ENCODE results near the gene FBXL13.
"Not testable (repeated sequence)": the region's sequence is repeated elsewhere in the genome, so short reads cannot be mapped to it uniquely, and the experiment has no call there.

FBXL13 gene

GRCh38 chr7:102983602-102984001 is 91.0 kb downstream of the FBXL13 start:
- no peak for DNase-seq (ENCODE audit: low read depth in 2 of 2)

DNA sequence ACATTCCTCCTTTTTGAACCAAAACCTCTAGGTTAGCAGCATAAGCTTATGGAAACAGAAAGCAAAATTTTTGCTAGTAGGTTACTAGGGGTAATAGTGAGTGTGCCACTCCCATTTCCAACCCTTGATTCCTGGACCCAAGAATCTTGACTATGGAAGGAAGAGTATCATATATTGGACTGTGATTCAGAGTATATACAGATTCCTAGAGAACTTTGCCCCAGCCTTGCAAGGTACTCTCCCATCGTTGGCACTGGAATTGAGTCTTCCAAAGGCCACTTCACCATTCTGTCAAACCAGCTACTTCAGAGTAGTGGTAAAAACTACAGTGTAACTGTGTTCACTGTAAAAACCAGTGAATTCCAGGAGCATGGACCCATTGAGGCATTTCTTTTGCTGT is 92.4 kb downstream of the FBXL13 start:
- no peak for DNase-seq (ENCODE audit: low read depth in 2 of 2)

- no peak for DNase-seq (ENCODE audit: low read depth in 2 of 2)
Observed at GRCh38 chr7:102981451-102981850, 93.1 kb downstream of the FBXL13 start.

DNA sequence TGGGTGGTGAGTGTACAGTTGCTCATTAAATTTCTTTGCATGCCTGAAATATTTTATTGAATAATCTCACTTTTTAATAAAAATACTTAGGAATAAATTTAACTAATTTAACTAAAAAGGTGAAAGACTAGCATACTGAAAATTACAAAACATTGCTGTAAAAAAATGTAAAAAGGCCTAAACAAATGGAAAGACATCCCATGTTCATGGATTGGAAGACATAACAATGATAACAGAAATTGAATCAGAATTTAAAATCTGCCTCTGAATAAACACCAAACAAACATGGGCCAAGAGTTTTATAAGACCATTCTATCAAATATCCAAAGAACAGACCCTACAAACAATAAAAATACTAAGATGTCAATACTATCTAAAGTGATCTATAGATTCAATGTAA is 94.9 kb downstream of the FBXL13 start:
- no peak for DNase-seq (ENCODE audit: low read depth in 2 of 2)

GRCh38 chr7:102978284-102978683 is 96.3 kb downstream of the FBXL13 start:
- DNase-seq (ENCODE audit: low read depth in 2 of 2): no peak

DNA sequence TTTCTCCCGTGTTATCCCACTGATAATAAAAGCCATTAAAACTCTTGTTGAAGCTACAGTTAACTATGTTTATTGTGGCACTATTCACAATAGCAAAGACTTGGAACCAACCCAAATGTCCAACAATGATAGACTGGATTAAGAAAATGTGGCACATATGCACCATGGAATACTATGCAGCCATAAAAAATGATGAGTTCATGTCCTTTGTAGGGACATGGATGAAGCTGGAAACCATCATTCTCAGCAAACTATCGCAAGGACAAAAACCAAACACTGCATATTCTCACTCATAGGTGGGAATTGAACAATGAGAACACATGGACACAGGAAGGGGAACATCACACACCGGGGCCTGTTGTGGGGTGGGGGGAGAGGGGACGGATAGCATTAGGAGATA is 97.0 kb downstream of the FBXL13 start:
- DNase-seq (ENCODE audit: low read depth in 2 of 2): not testable (repeated sequence)

- no peak for DNase-seq (ENCODE audit: low read depth in 2 of 2)
Observed at GRCh38 chr7:102976493-102976892, 98.1 kb downstream of the FBXL13 start.

DNA sequence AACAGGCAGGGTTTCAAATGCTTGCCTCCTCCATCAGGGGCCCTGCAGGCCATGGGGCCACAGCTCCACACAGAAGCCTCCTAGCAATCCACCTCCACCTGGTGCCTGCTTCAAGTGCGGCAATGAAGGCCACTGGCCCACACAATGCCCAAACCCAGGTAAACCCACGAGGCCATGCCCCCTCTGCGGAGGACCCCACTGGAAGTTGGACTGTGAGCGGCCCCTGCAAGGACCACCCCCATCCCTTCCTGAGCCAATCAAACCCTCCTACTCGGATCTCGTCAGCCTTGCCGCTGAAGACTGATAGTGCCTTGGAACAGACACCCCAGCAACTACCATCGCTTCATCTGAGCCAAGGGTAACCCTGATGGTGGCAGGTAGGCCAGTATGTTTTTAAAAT is 98.7 kb downstream of the FBXL13 start:
- DNase-seq (ENCODE audit: low read depth in 2 of 2): no peak

DNA sequence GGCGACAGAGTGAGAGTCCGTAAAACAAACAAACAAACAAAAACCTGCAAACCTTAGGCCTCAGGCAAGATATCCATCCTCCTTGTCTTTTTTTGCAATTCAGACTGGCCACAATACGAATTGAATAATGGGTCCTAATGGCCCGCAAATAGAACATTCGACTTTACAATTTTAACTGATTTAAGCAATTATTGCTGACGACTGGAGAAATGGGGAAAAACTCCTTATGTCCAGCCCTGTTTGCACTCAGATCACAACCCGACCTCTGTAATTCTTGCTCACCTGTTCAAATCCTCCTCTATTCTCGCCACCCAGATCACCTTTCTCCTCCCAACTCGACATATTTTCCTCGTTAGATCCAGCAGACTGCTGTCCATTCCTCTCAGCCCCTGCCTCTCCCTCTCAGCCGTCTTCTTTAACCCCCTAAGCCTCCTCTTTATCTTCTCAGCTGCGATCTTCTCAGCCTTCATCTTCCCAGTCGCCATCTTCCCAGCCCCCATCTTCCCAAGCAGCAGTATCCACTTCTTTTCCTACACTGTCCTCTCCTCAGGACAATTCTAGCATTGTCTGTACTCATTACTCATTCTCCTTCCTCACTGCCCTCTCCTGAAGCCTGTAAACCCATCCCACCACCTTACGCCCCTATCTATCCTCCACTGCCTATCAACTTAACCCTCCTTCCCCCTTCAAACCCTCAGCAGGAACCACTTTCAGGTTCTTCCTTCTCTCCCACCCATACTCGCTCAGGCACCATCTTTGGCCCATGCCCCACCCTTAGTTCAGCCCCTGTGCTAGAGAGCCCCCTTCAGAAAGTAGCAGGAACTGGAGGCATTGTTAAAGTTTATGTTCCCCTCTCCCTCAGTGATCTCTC is 100.0 kb downstream of the FBXL13 start:
- no peak for DNase-seq (ENCODE audit: low read depth in 2 of 2)

DNA sequence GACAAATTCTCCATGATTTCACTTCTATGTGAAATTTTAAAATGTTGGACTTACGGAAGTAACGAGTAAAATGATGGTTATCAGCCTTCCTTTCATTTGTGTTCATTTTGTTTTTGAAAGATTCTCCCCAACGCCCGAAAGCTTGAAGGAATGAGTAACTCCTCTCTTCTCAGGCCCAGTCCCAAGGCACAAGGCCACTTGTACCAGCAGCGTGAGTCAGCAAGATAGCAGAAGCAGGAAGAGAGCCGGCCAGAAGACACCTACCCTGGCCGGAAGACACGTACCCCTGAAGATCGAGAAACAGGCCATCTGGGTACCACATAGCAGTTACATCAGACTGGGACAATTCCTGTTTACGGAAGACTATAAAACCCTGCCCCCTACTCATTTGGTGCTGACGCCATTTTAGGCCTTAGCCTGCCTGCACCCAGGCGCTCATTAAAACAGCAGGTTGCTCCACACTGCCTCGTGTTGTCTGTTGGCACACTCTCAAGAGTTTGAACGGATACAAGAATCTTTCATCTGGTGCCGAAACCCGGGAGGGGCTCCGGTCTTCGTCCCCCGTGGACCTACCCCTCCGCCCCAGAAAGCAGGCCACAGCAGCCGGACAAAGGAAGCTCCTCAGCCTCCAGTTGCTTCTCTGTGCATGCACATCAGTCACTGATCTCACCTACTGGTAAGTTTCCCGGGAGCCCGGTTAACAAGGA is 101.3 kb downstream of the FBXL13 start:
- DNase-seq (ENCODE audit: low read depth in 2 of 2): no peak

DNA sequence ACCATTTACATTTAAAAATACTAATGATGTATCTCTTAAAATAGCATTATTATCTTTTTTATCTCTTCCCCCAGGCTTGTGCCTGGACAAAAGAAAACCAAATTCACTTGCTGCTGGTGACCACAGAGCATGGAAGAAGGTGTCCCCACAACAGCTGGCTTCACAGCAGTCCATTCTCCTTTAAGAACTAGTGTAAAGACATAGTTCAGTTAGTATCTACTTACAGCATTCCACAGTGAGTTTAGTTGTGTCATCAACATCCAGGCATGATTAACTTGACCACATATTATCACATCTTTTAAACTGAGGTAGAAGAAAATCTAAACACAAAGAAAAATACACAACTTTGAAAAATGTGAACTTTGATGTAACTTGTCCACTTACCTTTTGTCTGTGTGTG is 106.8 kb downstream of the FBXL13 start:
- DNase-seq (ENCODE audit: low read depth in 2 of 2): no peak

- no peak for DNase-seq (ENCODE audit: low read depth in 2 of 2)
Observed at GRCh38 chr7:102966465-102966864, 108.1 kb downstream of the FBXL13 start.

DNA sequence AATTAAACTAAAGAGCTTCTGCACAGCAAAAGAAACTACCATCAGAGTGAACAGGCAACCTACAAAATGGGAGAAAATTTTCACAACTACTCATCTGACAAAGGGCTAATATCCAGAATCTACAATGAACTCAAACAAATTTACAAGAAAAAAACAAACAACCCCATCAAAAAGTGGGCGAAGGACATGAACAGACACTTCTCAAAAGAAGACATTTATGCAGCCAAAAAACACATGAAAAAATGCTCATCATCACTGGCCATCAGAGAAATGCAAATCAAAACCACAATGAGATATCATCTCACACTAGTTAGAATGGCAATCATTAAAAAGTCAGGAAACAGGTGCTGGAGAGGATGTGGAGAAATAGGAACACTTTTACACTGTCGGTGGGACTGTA is 112.6 kb downstream of the FBXL13 start:
- not testable (repeated sequence) for DNase-seq (ENCODE audit: low read depth in 2 of 2)

DNA sequence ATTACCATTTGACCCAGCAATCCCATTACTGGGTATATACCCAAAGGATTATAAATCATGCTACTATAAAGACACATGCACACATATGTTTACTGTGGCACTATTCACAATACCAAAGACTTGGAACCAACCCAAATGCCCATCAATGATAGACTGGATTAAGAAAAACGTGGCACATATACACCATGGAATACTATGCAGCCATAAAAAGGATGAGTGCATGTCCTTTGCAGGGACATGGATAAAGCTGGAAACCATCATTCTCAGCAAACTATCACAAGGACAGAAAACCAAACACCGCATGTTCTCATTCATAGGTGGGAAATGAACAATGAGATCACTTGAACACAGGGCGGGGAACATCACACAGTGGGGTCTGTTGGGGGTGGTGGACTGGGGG is 116.6 kb downstream of the FBXL13 start:
- DNase-seq (ENCODE audit: low read depth in 2 of 2): not testable (repeated sequence)

DNA sequence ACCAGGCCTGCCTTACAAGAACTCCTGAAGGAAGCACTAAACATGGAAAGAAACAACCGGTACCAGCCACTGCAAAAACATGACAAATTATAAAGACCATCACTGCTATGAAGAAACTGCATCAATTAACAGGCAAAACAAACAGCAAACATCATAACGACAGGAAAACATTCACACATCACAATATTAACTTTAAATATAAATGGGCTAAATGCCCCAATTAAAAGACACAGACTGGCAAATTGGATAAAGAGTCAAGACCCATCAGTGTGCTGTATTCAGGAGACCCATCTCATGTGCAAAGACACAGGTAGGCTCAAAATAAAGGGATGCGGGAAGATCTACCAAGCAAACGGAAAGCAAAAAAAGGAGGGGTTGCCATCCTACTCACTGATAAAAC is 120.2 kb downstream of the FBXL13 start:
- not testable (repeated sequence) for DNase-seq (ENCODE audit: low read depth in 2 of 2)

DNA sequence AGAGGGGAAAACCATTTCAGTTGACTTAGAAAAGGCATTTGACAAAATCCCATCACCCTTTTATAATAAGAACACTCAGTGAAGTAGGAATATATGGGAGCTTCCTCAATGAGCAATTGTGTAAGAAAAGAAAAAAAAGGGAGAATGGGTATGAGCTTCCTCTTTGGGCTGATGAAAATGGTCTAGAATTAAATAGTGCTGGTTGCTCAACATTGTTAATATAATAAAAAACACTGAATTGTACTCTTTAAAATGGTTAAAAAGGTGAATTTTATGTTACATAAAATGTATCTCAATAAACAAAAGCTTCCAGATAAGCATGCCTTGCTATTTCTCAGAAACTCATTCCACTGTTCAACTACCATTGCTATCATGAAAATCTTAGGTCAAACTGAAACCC is 121.2 kb downstream of the FBXL13 start:
- DNase-seq (ENCODE audit: low read depth in 2 of 2): no peak

- no peak for DNase-seq (ENCODE audit: low read depth in 2 of 2)
Observed at GRCh38 chr7:102951839-102952238, 122.8 kb downstream of the FBXL13 start.

DNA sequence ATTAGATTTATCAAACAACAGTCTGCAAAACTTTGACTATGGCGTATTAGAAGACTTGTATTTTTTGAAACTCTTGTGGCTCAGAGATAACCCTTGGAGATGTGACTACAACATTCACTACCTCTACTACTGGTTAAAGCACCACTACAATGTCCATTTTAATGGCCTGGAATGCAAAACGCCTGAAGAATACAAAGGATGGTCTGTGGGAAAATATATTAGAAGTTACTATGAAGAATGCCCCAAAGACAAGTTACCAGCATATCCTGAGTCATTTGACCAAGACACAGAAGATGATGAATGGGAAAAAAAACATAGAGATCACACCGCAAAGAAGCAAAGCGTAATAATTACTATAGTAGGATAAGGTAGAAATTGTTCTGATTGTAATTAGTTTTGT is 130.4 kb downstream of the FBXL13 start:
- no peak for DNase-seq (ENCODE audit: low read depth in 2 of 2)

DNA sequence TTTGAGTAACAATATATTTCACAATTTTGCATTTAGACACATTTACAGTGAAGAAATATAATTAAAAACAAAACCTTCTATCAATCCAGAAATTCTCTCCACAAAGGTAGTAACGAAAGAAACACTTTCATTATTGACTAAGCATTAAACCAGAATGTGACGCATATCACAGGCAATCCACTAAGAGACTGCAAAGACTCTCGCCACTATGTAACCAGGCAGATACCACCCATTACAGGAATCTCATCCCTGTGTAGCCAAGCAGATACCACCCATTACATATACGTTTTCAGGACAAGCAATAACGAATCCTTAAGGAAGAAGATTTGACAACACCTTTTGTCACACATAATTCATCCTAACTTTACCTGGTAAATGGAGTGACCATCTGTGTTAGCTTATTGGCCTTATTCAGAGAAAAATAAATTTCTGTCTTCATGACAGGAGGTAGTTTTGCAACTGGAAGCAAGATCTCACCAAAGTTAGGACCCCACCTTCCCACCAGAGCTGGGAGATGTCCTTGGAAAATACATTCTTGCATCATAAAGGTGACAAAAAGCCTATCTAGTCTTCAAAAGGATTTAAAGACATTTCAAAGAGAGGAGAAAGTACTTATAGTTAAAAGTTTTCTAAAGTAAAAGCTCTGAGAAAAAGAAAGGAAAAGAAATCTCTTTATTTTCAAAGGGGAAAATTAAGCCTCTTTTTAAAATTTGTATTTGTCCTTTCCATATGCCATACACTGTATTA is 131.0 kb downstream of the FBXL13 start:
- no peak for DNase-seq (ENCODE audit: low read depth in 2 of 2)

GRCh38 chr7:102942868-102943267 is 131.7 kb downstream of the FBXL13 start:
- DNase-seq (ENCODE audit: low read depth in 2 of 2): no peak

GRCh38 chr7:102942181-102942866 is 132.3 kb downstream of the FBXL13 start:
- DNase-seq (ENCODE audit: low read depth in 2 of 2): no peak

DNA sequence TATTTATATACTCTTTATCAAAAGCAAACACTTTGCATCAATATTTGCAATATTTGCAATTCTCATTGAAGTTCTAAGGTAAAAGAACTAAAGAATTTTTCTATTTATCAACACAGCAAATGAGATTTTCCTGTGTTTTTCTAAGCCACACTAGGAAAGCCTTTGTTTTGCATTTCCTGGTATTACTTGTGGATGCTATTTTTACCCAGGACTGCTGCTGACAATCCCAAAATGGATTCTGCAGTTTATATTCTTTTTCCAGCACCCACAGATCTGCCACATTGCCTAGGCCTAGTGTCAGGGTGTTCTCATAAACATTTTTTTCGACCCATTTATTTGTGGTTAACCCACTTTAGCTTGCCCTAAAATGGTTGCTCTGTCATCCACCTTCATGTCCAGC is 135.9 kb downstream of the FBXL13 start:
- no peak for DNase-seq (ENCODE audit: low read depth in 2 of 2)
